Testis (tissue), 2 donors: Measurements from ENCODE around the gene ACO1.

Source experiments
- POLR2A ChIP-seq: fragments of 450-650 bp; IDR thresholded peaks from one replicate; pipeline ENCODE4 v1.6.1; 2017; ENCODE audit warnings: antibody characterized with exemption, mild to moderate bottlenecking, moderate library complexity
- TF ChIP-seq, protein P1 (sequence below), 3 experiments: fragments of 450-650 bp in 2 of 3; fragments of 200-600 bp in 1 of 3; sonication (generic) in 1 of 3; IDR thresholded peaks; one replicate each; pipeline ENCODE4 v1.5.1; 2016 to 2019; ENCODE audit warnings: antibody characterized with exemption in 3 of 3, mild to moderate bottlenecking in 2 of 3, moderate library complexity in 1 of 3

DNA sequence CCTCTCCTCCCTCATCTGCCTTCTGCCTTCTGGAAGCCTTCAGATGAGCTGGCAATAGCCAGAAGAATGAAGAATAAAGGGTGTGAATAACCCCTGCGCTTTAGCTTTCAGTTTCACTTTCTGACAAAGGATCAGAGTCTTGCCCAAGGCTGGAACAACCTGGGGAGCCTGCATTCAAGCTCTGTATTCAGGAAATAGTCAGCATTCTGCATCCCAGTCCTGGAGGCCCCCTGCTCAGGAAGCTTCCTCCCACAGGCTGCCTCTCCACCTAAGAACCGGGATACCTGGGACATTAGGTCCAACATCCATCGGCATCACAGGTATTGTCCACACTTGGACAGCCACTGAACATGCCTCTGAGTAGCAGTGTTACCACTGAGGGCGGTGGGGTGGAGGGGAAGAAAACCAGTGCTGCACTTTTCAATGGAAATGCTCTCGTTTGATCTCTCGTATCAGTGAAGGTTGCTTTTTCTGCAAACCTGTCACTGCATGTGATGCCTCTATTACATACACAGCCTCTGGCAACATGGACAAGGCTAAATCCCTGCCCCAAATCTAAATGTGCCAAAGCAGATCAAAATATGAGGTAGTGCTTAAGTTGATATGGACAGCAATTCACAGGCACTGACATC is 39.8 kb upstream of the ACO1 start:
- TF ChIP-seq, protein P1, sequence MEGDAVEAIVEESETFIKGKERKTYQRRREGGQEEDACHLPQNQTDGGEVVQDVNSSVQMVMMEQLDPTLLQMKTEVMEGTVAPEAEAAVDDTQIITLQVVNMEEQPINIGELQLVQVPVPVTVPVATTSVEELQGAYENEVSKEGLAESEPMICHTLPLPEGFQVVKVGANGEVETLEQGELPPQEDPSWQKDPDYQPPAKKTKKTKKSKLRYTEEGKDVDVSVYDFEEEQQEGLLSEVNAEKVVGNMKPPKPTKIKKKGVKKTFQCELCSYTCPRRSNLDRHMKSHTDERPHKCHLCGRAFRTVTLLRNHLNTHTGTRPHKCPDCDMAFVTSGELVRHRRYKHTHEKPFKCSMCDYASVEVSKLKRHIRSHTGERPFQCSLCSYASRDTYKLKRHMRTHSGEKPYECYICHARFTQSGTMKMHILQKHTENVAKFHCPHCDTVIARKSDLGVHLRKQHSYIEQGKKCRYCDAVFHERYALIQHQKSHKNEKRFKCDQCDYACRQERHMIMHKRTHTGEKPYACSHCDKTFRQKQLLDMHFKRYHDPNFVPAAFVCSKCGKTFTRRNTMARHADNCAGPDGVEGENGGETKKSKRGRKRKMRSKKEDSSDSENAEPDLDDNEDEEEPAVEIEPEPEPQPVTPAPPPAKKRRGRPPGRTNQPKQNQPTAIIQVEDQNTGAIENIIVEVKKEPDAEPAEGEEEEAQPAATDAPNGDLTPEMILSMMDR (IDR thresholded peaks at IDR 0.05), result no peak
- TF ChIP-seq POLR2A, result no peak
